GM21390 (cell line): ENCODE measurements around the gene ATP2C1.
"Not testable (repeated sequence)": the region's sequence is repeated elsewhere in the genome, so short reads cannot be mapped to it uniquely, and the experiment has no call there.

Experiments
- ATAC-seq: cut with Tn5 transposase; IDR thresholded peaks from one replicate; pipeline ENCODE4 v1.9.1; 2021; ENCODE audit not compliant: unreplicated experiment

Gene ATP2C1

DNA sequence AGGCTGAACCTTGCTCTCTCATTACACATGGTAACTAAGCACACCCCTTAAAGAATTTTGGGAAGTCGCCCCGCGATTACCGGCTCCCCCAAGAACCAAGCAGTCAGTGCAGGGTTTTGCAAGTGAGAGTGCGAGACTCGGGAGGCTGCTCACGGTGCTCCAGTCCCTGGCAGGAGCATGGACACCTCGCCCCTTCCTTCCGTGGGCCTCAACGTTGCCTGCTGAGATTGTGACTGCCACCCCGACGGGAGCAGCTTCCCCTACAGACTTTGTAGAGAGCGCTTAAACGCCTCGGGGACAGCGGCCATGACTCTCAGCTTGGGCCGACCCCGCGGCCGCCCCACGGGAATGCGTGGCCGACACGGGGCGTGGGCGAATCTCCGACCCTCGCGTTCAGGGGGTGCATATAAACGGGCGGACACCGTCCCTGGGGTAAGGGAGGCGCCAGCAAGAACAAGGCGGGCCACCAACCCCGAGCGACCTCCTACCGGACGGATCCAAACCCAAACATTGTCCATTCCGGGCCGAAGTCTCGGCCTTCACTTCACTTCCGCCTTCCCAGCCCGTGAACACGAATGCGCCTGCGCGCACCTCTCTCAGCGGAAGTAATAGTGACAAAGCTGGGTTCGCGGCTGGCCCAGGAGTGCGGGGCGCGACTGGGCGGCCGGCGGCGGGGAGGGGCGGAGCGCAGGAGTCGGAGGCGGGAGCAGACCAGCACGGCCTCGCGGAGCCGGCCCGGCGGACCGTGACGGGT is at the start of gene ATP2C1:
Gene ATP2C1 (plus strand): TSS at position 709 of the 754 bp plus-strand sequence. CDS start 686 bp downstream, outside the sequence.
- ATAC-seq, result peak; percentile 92

GRCh38 chr3:130844462-130844861 is 49.4 kb upstream of the ATP2C1 start:
- no peak for ATAC-seq

DNA sequence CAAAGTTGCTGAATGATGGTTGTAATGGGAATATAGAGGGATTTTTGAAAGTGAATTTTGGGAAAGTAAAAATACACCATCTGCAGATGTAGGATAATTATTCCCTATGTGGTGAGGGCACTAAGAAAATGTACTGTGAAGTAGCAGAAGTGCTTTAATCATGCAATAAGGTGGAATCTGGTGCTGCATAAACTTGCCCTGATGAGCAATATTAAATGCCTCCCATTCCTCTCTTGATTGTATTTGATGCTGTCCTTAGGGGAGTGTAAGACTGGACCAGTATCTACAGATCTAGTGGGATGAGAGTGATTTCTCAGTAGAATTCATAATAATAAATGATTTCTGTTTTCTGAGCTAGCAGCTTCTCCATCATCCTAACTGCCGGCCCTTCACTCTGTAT is 47.7 kb upstream of the ATP2C1 start:
- ATAC-seq, result no peak

- no peak for ATAC-seq
These were observed 44.8 kb upstream of the ATP2C1 start for GRCh38 chr3:130849091-130849552.

- peak; percentile 57 for ATAC-seq
These were observed 43.7 kb upstream of the ATP2C1 start for GRCh38 chr3:130850044-130850797.

- no peak for ATAC-seq
These were observed 43.0 kb upstream of the ATP2C1 start for GRCh38 chr3:130850843-130851242.

DNA sequence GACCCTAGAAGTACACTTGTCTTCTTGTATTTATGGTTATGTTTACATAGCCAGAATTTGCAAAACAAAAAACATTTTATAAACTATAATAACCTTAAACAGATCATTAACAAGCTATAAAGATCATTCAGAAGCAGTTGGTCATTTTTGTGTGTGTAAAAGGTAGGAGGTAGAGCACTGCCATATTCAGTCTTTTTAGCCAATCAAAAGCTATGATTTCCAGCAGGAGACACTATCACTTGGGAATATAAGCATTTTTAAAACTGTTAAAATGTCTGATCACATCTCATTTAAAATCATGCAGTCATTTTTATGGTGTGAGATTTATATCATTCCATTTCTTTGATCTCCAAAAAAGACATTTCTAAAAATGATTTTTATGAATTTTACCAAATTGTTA is 42.6 kb upstream of the ATP2C1 start:
- no peak for ATAC-seq

DNA sequence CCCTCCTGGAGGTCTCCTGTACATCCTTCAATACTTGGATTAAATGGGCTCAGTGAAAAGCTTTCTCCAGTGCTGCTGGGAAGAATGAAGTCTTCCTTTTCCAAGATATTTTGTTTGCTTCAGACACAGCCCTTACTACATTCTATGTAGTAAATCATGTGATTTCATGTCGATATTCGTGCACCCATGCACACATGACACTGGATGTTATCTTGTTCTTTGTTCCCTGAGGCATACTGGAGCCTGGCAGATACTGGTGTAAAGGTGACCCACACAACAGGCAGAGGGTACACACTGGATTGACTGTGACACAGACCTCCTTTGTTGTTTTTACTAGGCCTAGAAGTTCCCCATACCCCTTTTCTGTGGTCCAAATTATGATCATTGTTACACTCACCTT is 40.3 kb upstream of the ATP2C1 start:
- ATAC-seq, result no peak

- ATAC-seq, result peak; percentile 43
These were observed 39.5 kb upstream of the ATP2C1 start for GRCh38 chr3:130854208-130854864.

- ATAC-seq, result no peak
These were observed 36.4 kb upstream of the ATP2C1 start for GRCh38 chr3:130857336-130858026.

DNA sequence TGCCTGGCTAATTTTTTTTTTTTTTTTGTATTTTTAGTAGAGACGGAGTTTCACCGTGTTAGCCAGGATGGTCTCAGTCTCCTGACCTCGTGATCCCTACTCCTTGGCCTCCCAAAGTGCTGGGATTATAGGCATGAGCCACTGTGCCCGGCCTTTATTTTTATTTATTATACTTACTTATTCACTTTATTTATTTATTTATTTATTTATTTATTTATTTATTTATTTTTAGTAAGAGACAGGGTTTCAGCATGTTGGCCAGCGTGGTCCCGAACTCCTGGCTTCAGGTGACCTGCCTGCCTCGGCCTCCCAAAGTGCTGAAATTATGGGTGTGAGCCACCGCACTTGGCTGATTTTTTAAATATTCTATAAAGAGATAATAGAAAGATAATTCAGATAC is 31.8 kb upstream of the ATP2C1 start:
- not testable (repeated sequence) for ATAC-seq

GRCh38 chr3:130865489-130865888 is 28.4 kb upstream of the ATP2C1 start:
- ATAC-seq, result no peak

GRCh38 chr3:130866327-130866726 is 27.6 kb upstream of the ATP2C1 start:
- ATAC-seq, result no peak

DNA sequence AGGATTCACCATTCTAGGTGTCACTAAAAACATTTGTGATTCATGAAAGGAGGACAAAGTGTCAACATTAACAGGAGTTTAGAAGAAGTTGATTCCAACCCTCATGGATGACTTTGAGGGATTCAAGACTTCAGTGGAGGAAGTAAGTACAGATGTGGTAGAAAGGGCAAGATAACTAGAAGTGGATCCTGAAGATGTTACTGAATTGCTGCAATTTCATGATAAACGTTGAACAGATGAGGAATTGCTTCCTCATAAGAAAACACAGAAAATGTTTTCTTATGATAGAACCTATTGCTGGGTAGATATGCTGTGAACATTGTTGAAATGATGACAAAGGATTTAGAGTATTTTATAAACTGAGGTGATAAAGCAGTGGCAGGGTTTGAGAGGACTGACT is 23.5 kb upstream of the ATP2C1 start:
- no peak for ATAC-seq

- ATAC-seq, result no peak
These were observed 17.3 kb upstream of the ATP2C1 start for GRCh38 chr3:130876594-130876993.

- no peak for ATAC-seq
These were observed 15.4 kb upstream of the ATP2C1 start for GRCh38 chr3:130878464-130878863.

GRCh38 chr3:130889416-130889946 is 4.4 kb upstream of the ATP2C1 start:
- ATAC-seq, result no peak

GRCh38 chr3:130892759-130893375 is 1.0 kb upstream of the ATP2C1 start:
- peak; percentile 37 for ATAC-seq

DNA sequence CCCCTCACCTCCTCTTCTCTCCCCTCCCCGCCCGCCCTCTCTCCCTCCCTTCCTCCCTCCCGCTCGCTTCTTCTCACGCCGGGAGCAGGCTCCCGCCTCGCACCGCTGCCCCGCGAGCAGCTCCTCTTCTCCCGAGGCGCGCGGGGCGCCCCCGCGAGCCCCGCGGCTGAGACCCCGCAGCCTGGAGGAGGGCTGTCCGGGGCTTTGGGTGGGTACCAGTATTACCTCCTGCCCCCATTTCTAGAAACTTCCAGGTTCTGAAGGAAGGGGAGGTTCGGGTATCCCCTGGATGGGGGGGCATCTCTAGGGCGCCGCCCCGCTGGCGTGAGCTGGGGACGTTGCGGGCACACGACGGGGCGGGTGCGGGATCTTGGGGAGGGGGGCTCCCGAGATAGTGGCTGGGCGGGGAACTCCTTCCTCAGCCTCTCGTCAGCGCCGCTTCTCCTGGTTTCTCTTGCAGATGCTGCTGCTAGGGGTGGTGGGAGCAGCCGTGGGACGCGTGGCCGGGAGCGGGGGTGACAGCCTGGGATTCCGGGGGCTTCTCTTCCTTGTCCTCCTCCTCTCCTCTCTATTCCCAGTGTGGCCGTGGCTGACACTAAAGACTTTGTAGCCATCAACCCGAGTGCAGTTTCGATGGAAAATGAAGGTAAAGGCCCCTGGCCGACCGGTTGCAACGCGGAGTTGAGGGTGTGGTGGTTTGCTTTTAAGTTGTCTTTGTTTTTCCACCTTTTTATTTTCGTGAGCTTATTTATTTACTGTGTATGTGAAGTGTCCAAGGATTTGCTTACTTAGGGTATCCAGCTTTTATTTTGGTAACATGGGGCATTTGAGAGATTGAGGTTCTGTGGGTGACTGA is 474 bp downstream of the ATP2C1 start:
- ATAC-seq, result peak; percentile 12

DNA sequence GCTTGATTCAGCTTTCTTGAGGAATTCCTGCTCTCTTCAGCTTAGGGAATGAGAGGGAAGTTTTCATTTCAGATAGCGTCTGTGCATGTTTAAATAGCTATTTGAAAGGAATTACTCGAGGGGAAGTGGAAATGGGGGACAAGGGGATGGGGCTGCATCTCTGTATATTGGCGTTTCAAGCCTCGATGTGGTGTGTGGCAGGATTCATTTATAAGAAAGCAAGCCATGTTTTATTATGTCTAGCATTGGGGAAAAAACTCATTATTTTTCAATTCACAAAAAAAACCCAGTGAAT is 1.0 kb downstream of the ATP2C1 start:
- ATAC-seq, result no peak
